T1000 (cell line): ENCODE results near the gene SEC14L1.
A peak's percentile ranks its signal among the peaks of the same experiment; 100 is the strongest.
"Not testable (repeated sequence)": the region's sequence is repeated elsewhere in the genome, so short reads cannot be mapped to it uniquely, and the experiment has no call there.

Experiments
- DNase-seq: peaks from one replicate; lab custom pipeline; 2025; ENCODE audit warnings: mixed read lengths; lab: John Stamatoyannopoulos, UW

The SEC14L1 gene

DNA sequence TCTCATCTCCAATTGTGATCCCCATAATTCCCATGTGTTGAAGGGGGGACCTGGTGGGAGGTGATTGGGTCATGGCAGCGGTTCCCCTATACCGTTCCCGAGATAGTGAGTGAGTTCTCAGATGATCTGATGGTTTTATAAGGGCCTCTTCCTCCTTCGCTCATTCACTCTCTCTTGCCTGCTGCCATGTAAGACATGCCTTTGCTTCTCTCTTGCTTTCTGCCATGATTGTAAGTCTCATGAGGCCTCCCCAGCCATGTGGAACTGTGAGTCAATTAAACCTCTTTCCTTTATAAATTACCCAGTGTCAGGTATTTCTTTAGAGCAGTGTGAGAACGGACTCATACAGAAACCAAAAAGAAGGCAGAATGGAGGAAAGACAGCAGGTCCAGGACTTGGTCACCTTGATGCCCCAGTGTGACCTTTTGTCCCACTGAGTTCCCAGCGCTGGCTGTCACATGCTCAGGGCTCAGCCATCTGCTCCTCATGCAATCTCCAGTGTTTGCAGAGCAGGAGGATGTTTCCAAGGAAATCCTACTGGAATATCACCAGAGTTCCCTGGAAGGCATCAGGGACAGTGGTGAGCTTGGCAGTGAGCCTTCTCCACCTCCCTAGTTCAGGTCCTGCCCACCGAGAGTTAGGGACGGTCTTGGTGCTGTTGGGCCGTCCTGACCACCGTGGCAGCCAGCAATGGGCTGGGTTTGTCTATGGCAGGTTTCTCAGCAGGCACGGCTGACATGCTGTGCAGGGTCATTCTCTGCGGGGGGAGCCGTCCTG, 96.7 kb downstream of the SEC14L1 start:
- DNase-seq: no peak

- no peak for DNase-seq
Measured at GRCh38 chr17:77240976-77241375, 100.2 kb downstream of the SEC14L1 start.

GRCh38 chr17:77242118-77242851, 101.5 kb downstream of the SEC14L1 start:
- no peak for DNase-seq

GRCh38 chr17:77245162-77245926, 104.6 kb downstream of the SEC14L1 start:
- DNase-seq: no peak

GRCh38 chr17:77246110-77247047, 105.6 kb downstream of the SEC14L1 start:
- DNase-seq: no peak

DNA sequence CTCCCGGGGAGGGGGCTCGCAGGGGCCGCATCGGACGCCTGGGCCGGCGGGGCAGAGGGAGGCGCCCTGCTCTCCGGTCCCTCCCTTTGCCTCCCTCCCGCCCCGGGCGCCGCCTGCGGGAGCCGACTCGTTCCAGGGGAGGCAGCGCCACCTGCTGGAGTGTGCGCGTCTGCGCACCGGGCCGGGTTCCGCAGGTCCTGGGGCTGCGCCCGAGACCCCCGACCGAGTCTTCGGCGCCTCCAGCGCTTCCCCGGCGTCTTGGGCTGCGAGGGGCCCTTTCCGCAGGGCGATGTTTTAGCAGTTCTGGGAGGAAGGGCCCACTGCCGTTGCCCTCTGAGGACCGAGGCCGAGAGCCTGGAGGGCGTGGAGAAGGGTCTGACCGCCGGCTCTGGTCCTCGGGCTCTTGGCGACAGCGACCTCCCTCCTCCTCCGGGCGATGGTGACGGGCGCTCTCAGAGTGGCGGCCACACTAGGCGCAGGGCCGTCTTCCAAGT, 106.3 kb downstream of the SEC14L1 start:
- peak; percentile 77 for DNase-seq

GRCh38 chr17:77247609-77248008, 106.8 kb downstream of the SEC14L1 start:
- no peak for DNase-seq

GRCh38 chr17:77248216-77249114, 107.7 kb downstream of the SEC14L1 start:
- no peak for DNase-seq

DNA sequence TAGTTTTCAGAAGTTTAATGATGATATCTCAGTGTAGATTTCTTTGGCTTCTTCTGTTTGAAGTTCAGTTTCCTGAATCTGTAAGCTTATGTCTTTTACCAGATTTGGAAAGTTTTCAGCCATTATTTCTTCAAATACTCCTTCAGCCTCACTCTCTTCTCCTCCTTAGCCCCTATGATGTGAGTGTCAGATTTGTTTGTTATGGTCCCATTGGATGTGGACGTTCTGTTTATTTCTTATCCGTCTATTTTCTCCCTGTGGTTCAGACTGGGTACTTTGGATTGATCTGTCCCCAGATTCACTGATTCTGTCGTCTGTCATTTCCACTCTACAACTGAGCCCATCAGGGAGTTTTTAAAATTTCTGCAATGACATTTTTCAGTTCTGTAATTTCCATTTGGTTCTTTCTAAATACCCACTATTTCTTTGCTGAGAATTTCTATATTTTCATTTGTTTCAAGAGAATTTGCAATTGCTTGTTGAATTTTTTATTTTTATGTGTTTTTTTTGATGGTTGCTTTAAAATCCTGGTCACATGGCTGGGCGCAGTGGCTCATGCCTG, 110.9 kb downstream of the SEC14L1 start:
- DNase-seq: no peak

DNA sequence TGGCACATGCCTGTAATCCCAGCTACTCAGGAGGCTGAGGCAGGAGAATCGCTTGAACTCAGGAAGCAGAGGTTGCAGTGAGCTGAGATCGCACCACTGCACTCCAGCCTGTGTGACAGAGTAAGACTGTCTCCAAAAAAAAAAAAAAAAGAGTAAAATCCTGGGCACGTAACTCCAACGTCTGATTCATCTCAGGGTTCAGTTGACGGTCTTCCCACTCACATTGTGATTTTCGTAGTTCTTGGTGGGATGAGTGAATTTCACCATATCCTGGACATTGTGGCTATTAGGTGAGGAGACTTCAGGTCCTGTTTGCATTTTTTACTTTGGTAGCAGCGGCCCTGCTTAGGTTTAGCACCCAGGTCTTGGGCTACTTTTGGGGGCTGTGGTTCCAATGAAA, 111.5 kb downstream of the SEC14L1 start:
- not testable (repeated sequence) for DNase-seq

- DNase-seq: no peak
Measured at GRCh38 chr17:77253611-77254051, 112.9 kb downstream of the SEC14L1 start.

- peak; percentile 95 for DNase-seq
Measured at GRCh38 chr17:77254951-77255825, 114.4 kb downstream of the SEC14L1 start.

GRCh38 chr17:77255970-77256369, 115.2 kb downstream of the SEC14L1 start:
- not testable (repeated sequence) for DNase-seq

DNA sequence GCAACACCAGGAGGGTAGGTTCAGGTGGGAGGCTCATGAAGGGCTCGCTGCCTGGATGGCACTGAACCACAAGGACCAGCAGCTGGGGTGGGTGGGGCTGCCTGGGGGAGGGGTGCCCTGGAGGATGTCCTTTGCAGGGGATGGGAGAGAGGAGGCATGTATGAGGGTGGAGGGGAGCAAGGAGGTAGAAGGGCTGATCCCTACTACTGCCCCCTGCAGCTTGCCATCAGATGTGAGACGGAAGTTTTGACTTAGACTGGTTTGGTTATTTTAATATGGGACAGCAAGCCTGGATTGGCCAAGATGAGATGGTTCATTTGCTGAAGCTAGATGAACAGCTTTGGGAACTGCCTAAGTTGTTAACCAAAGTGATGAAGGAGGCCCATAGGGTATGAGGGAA, 115.9 kb downstream of the SEC14L1 start:
- no peak for DNase-seq

GRCh38 chr17:77257169-77257568, 116.4 kb downstream of the SEC14L1 start:
- DNase-seq: no peak

- no peak for DNase-seq
Measured at GRCh38 chr17:77257596-77258458, 117.1 kb downstream of the SEC14L1 start.

GRCh38 chr17:77258638-77259037, 117.9 kb downstream of the SEC14L1 start:
- no peak for DNase-seq
